ENCODE results near the gene TTC31.

Gene TTC31

DNA sequence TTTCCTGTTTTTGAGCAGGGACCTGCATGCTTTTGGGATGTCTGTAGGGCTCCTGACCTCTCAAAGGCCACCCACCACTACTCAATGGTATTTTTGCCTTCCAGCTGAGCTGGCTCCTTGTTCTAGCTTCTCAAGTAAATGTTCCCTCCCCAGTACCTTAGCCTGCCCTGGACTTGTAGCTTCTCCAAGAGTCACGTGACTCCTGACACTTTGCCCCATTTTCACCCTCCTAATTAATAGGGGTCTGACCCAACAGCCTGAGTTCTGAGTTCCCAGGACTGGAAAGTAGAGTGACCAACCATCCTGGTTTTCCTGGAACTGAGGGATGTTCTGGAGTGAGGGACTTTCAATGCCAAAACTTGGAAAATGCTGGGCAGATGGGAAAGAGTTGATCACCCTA, 12.6 kb downstream of the TTC31 start:
- H3K4me2 ChIP-seq (ENCODE audit: low read length), result no peak overlapping the region
- no peak overlapping the region for H2AFZ ChIP-seq
- peaks cover 10% of the 10 kb centered on the region for H3K4me1 ChIP-seq
- no peak overlapping the region for H3K9ac ChIP-seq
- H3K36me3 ChIP-seq (ENCODE audit: control insufficient read depth, insufficient read depth, low read length), result no peaks in the 10 kb centered on the region
- TF ChIP-seq, protein P1, sequence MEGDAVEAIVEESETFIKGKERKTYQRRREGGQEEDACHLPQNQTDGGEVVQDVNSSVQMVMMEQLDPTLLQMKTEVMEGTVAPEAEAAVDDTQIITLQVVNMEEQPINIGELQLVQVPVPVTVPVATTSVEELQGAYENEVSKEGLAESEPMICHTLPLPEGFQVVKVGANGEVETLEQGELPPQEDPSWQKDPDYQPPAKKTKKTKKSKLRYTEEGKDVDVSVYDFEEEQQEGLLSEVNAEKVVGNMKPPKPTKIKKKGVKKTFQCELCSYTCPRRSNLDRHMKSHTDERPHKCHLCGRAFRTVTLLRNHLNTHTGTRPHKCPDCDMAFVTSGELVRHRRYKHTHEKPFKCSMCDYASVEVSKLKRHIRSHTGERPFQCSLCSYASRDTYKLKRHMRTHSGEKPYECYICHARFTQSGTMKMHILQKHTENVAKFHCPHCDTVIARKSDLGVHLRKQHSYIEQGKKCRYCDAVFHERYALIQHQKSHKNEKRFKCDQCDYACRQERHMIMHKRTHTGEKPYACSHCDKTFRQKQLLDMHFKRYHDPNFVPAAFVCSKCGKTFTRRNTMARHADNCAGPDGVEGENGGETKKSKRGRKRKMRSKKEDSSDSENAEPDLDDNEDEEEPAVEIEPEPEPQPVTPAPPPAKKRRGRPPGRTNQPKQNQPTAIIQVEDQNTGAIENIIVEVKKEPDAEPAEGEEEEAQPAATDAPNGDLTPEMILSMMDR (IDR thresholded peaks at IDR 0.05), result no peak
- H3K27ac ChIP-seq, result no peak overlapping the region
- H3K27me3 ChIP-seq (ENCODE audit: control insufficient read depth, insufficient read depth, low read length), result no peaks in the 10 kb centered on the region
- no peaks in the 10 kb centered on the region for H3K79me2 ChIP-seq
- no peaks in the 10 kb centered on the region for H3K9me3 ChIP-seq (ENCODE audit: control insufficient read depth, low read length)
- H3K4me3 ChIP-seq (ENCODE audit: low read depth, low read length), result no peak overlapping the region

DNA sequence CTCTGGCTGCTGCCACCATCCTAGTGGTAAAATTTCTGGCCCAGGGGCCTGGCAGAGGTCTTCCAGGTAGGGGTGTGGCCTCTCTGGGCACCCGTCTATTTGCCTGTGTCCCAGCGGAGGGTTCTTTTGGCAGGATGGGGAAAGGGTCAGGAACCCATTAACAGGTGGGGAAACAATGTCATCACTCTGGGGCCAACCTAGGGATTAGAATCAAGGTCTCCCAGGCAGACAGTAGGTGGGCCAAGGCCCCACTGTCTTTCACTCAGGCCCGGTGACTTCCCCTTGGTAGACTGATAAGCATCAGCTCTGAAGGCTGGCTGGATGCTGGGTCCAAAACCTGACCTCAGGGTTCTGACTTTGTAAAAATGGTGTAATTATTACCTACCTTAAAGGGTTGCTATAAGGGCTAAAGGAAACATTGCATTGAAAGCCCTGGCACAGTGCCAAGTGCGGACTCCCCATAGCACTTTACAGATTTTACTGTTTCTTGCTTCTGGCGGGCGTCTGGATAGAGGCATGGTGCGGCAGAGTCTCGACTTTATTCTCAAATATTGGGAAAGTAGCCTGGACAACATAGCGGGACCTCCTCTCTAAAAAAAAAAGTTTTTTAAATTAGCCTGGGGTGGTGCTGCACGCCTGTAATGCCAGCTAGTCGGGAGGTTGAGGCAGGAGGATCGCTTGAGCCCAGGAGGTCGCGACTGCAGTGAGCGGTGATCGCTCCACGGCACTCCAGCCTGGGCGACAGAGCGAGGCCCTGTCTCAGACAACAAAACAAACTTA, 14.3 kb downstream of the TTC31 start:
- Histone ChIP-seq H3K4me2 (ENCODE audit: low read length) (no peak overlapping the region), H3K27ac (no peak overlapping the region), H3K79me2 (no peaks in the 10 kb centered on the region), H3K36me3 (ENCODE audit: control insufficient read depth, insufficient read depth, low read length) (no peaks in the 10 kb centered on the region), H2AFZ (no peak overlapping the region), H3K4me3 (ENCODE audit: low read depth, low read length) (no peak overlapping the region), H3K27me3 (ENCODE audit: control insufficient read depth, insufficient read depth, low read length) (no peaks in the 10 kb centered on the region), H3K4me1 (peaks cover 10% of the 10 kb centered on the region), H3K9ac (no peak overlapping the region), H3K9me3 (ENCODE audit: control insufficient read depth, low read length) (no peaks in the 10 kb centered on the region)
- TF ChIP-seq, protein P1 (IDR thresholded peaks at IDR 0.05), result no peak

DNA sequence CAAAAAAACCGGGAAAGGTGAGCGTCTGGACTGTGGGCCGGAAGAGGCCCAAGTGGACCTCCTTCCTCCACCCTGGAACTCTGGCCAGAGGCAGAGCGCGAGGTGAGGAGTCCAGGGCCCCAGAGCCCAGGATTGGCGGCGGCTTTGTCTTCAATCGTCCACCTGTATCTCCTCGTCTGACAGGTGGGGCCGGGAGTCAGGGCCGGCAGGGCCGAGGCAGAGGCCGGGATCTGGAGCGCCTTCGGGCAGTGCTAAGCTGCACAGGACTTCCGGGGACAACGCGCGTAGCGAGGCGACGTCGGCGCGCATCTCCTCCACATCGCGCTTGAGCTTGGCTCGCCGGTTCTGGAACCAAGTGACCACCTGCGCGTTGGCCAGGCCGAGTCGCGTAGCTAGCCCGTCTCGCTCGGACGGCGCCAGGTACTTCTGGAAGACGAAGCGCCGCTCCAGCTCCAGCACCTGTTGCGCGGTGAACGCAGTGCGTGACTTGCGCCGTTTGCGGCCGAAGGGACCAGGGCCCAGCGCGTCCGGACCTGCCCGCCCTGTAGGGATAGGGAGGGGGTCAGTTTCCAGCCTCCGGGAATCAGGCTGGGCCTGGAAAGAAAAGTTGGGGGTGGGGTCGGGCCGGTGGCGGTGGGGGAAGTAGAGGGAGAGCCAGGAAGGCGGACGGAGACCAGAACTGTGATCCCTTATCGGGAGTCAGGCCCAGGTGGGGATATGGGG, 15.1 kb downstream of the TTC31 start:
- Histone ChIP-seq H3K4me1 (peaks cover 10% of the 10 kb centered on the region), H3K9ac (no peak overlapping the region), H3K9me3 (ENCODE audit: control insufficient read depth, low read length) (no peaks in the 10 kb centered on the region), H3K4me2 (ENCODE audit: low read length) (peak overlapping the region; percentile 7), H2AFZ (no peak overlapping the region), H3K27ac (no peak overlapping the region), H3K36me3 (ENCODE audit: control insufficient read depth, insufficient read depth, low read length) (no peaks in the 10 kb centered on the region), H3K27me3 (ENCODE audit: control insufficient read depth, insufficient read depth, low read length) (no peaks in the 10 kb centered on the region), H3K4me3 (ENCODE audit: low read depth, low read length) (no peak overlapping the region), H3K79me2 (no peaks in the 10 kb centered on the region)
- TF ChIP-seq, protein P1 (IDR thresholded peaks at IDR 0.05), result no peak

DNA sequence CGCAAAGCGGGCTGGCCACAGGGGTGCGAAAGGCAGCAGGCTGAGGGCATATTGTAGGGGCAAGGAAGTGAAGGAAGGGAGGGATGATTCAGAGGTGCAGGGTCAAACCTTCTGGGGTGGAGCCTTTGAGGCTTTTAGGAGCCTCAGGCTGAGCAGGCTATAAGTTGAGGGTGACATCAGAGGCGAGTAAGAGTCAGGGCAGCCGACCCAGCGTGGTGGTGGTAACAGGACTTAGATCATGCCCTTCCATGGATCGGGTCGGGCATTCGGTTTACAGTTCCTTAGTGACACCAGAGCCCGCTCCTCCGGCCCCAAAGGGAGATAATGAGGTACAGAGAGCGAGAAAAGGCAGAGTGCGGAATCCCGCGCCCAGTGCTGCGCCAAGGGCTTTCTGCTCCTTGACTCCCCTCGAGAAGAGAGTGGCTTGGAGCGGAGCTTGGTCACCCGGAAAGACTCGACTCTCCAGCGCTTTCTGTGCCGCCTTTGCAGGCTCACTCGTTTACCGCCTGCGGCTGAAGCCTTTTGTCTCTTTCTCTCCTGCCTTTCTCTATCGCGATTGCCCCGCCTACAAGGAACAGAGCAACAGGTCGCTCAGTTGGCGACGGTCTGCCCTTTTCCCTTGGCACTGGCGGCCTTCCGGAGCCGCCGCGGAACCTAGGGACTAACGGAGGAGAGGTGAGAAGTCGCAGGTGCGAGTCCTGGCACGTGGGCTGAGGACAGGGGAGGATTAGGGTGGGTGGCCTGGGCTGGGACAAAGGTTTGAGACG, 15.8 kb downstream of the TTC31 start:
- H3K9me3 ChIP-seq (ENCODE audit: control insufficient read depth, low read length), result no peaks in the 10 kb centered on the region
- H3K36me3 ChIP-seq (ENCODE audit: control insufficient read depth, insufficient read depth, low read length), result no peaks in the 10 kb centered on the region
- TF ChIP-seq, protein P1 (IDR thresholded peaks at IDR 0.05), result no peak
- peak overlapping the region; percentile 36 for H3K4me2 ChIP-seq (ENCODE audit: low read length)
- no peak overlapping the region for H2AFZ ChIP-seq
- no peaks in the 10 kb centered on the region for H3K27me3 ChIP-seq (ENCODE audit: control insufficient read depth, insufficient read depth, low read length)
- H3K79me2 ChIP-seq, result no peaks in the 10 kb centered on the region
- peaks cover 10% of the 10 kb centered on the region for H3K4me1 ChIP-seq
- H3K4me3 ChIP-seq (ENCODE audit: low read depth, low read length), result no peak overlapping the region
- no peak overlapping the region for H3K9ac ChIP-seq
- no peak overlapping the region for H3K27ac ChIP-seq
